ENCODE measurements around the gene COX6A2.
A peak's percentile ranks its signal among the peaks of the same experiment; 100 is the strongest.

COX6A2 gene

DNA sequence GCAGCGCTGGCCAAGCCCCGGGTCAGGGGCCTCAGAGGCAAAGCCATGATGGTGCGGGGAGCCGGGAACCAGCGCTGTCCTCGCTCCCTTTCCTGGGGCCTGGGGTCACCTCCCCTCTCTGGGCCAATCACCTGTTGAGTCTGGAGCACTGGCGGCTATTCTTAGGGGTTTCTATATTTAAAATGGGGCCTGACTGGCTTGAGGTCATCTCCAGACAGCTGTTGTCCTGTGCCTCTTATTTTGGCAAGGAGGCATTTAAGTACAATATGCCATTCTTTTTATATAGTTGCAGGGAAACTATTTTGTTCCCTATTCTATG, at the start of gene COX6A2:
COX6A2 (minus strand) TSS at position 82 of the 319 bp plus-strand sequence; CDS start at position 47, 35 bp downstream.
- no peak for DNase-seq (ENCODE audit: low read depth in 4 of 4, low spot score in 1 of 4)

- DNase-seq (ENCODE audit: low read depth in 4 of 4, low spot score in 1 of 4), result no peak
Measured at GRCh38 chr16:31477220-31478216, 49.4 kb upstream of the COX6A2 start.

- peak; percentile 80 to 92 (median 84) for DNase-seq (ENCODE audit: low read depth in 4 of 4, low spot score in 1 of 4)
Measured at GRCh38 chr16:31476303-31477219, 48.4 kb upstream of the COX6A2 start.

- no peak for DNase-seq (ENCODE audit: low read depth in 4 of 4, low spot score in 1 of 4)
Measured at GRCh38 chr16:31475946-31476302, 47.8 kb upstream of the COX6A2 start.

DNA sequence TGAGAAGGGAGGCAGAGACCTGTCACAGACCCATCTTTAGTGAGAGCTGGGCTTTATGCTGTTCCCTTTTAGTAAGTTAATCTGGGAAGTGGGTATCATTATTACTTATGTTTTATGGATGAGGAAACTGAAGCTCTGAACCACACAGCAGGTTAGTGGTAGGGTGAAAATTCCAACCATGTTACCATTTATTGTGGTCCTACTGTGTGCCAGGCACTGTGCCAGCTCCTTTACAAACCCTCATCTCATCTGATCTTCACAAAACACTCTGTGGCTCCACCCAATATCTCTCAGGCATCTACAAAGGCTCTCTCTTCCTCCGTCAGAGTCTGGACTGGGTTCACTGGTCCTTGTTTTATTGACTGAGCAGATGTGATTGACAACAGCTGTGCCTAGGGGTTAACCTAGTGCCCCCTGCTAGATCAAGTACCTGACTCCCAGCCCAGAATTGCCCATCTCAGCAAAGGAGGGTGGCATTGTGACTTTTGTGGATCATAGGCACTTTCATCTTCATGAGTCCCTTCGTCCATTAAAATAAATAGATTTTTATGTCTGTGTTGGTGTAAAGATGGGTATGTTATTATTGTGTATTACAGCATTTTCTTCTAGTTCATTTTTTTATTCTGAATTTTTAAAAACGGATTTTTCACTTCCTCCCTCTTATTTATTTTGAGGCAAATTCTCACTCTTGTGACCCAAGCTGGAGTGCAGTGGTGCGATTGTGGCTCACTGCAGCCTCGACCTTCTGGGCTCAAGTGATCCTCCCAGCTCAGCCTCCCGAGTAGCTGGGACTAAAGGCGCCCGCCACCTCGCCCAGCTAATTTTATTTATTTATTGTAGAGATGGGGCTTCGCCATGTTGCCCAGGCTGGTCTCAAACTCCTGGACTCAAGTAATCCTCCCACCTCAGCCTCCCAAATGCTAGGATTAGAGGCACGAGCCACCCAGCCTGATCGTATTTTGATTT, 46.9 kb upstream of the COX6A2 start:
- DNase-seq (ENCODE audit: low read depth in 4 of 4, low spot score in 1 of 4), result no peak

DNA sequence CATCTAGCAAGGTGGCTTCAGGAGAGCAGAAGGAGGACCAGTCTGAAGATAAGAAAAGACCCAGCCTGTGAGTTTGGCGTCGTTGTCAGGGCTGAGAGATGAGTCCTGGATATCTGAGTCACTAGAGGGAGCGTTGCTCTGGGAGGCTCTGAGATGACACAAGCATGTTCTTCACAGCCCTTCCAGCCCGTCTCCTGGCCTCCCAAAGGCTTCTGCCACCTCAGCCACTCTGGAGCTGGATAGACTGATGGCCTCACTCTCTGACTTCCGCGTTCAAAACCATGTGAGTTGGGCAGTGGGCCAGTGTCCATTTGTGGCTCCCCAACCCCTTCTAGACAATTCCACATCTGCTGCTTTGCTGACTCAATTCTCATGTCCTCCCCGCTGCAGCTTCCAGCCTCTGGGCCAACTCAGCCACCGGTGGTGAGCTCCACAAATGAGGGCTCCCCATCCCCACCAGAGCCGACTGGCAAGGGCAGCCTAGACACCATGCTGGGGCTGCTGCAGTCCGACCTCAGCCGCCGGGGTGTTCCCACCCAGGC, 46.1 kb upstream of the COX6A2 start:
- DNase-seq (ENCODE audit: low read depth in 4 of 4, low spot score in 1 of 4), result no peak

- DNase-seq (ENCODE audit: low read depth in 4 of 4, low spot score in 1 of 4), result no peak
Measured at GRCh38 chr16:31473264-31473984, 45.3 kb upstream of the COX6A2 start.

GRCh38 chr16:31472709-31473203, 44.6 kb upstream of the COX6A2 start:
- DNase-seq (ENCODE audit: low read depth in 4 of 4, low spot score in 1 of 4), result peak in 1 of 4 experiments; percentile 12

GRCh38 chr16:31471875-31472708, 43.9 kb upstream of the COX6A2 start, which contains the start of gene TGFB1I1:
TSS of gene TGFB1I1 (plus strand) at chr16:31472152. CDS start at chr16:31472189, 37 bp downstream.
- no peak for DNase-seq (ENCODE audit: low read depth in 4 of 4, low spot score in 1 of 4)

GRCh38 chr16:31471241-31471874, 43.2 kb upstream of the COX6A2 start:
- no peak for DNase-seq (ENCODE audit: low read depth in 4 of 4, low spot score in 1 of 4)

DNA sequence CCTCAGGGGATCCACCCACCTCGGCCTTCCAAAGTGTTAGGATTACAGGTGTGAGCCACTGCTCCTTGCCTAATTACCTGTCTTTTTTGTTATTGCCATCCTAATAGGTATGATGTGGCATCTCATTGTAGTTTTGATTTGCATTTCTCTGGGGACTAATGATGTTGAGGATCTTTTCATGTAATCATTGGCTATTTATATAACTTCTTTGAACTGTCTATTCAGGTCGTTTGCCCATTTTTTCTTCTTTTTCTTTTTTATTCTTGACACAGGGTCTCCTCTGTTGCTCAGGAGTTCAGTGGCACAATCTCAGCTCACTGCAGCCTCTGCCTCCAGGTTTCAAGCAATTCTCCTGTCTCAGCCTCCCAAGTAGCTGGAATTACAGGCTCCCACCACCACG, 42.5 kb upstream of the COX6A2 start:
- no peak for DNase-seq (ENCODE audit: low read depth in 4 of 4, low spot score in 1 of 4)

DNA sequence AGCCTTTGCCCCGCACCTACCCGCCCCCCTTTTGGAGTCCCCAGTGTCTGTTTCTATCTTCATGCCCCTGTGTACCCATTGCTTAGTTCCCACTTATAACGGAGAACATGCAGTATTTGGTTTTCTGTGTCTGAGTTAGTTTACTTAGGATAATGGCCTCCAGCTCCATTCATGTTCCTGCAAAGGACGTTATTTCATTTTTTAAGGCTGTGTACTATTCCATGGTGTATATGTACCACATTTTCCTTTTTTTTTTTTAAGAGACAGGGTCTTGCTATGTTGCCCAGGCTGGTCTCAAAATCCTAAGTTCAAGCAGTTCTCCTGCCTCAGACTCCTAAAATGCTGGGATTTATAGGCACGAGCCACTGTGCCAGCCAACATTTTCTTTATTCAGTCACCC, 39.7 kb upstream of the COX6A2 start:
- no peak for DNase-seq (ENCODE audit: low read depth in 4 of 4, low spot score in 1 of 4)

DNA sequence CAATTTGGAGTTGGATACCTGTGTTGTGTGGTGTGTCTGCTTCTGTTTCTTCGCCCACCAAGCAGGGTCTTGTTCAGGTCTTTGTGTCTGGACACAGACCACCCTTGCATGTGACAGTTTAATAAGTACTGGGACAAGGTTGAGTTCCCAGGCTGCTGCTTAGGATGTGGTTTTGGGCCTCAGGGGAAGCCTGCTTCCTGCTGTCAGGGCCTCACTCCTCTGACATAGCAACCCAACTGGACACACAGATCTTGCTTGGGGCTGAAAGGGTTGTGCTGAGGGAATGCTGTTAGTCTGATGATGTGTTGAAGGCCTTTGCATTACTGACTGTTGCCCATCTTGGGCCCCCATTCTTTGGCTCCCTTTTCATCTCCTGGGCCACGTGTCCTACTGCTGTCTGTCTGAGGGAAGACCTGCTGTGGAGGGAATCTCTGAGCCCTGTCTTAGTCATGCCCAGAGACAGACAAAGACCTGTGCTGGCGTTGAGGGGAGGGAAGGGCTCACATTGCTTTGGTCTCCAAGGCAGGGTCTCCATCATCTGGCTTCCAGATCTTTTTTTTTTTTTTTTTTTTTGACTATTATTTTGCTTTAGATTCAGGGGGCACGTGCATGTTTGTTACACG, 39.1 kb upstream of the COX6A2 start:
- no peak for DNase-seq (ENCODE audit: low read depth in 4 of 4, low spot score in 1 of 4)

DNA sequence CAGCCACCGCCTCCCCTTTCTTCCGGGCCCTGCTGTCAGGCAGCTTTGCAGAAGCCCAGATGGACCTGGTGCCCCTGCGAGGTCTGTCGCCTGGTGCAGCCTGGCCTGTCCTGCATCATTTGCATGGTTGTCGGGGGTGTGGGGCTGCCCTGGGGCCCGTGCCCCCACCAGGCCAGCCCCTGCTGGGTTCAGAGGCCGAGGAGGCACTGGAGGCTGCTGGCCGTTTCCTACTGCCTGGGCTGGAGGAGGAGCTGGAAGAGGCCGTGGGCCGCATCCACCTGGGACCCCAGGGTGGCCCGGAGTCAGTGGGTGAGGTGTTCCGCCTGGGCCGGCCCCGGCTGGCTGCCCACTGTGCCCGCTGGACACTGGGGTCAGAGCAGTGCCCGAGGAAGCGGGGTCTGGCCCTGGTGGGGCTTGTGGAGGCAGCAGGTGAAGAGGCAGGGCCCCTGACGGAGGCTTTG, 38.3 kb upstream of the COX6A2 start:
- no peak for DNase-seq (ENCODE audit: low read depth in 4 of 4, low spot score in 1 of 4)

DNA sequence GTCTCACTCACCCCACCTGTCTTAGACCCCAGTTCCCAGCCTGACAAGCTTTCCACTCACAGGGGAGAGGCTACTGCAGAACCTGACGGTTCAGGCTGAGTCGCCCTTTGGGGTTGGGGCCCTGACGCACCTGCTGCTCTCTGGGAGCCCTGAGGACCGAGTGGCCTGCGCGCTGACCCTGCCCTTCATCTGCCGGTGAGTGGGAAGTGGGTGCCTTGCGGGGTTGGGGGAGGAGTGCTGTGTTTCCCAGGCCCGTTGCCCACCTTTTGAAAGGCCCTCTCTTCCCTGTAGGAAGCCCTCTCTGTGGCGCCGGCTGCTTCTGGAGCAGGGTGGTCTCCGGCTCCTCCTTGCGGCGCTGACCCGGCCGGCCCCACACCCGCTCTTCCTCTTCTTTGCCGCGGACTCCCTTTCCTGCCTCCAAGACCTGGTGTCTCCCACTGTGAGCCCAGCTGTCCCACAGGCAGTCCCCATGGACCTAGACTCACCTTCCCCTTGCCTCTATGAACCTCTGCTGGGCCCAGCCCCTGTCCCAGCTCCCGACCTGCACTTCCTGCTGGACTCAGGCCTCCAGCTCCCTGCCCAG, 37.7 kb upstream of the COX6A2 start:
- no peak for DNase-seq (ENCODE audit: low read depth in 4 of 4, low spot score in 1 of 4)

- DNase-seq (ENCODE audit: low read depth in 4 of 4, low spot score in 1 of 4), result no peak
Measured at GRCh38 chr16:31464781-31465260, 36.7 kb upstream of the COX6A2 start.

DNA sequence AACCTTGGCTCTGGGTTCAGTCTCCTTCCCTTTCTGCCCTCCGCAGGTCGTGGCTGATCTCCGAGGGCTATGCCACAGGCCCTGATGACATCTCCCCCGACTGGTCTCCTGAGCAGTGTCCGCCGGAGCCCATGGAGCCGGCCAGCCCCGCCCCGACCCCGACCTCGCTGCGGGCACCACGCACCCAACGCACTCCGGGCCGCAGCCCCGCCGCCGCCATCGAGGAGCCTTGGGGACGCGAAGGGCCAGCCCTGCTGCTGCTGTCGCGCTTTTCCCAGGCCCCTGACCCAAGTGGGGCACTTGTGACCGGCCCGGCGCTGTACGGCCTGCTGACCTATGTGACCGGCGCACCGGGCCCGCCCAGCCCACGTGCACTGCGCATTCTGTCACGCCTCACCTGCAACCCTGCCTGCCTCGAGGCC, 36.2 kb upstream of the COX6A2 start:
- no peak for DNase-seq (ENCODE audit: low read depth in 4 of 4, low spot score in 1 of 4)
